Measurements from ENCODE around the gene LPIN1.

The LPIN1 gene

GRCh38 chr2:11865378-11865777, 118.9 kb downstream of the LPIN1 start:
- no peak for DNase-seq (ENCODE audit: low read depth, low spot score)

GRCh38 chr2:11865805-11866204, 119.4 kb downstream of the LPIN1 start:
- DNase-seq (ENCODE audit: low read depth, low spot score), result no peak

DNA sequence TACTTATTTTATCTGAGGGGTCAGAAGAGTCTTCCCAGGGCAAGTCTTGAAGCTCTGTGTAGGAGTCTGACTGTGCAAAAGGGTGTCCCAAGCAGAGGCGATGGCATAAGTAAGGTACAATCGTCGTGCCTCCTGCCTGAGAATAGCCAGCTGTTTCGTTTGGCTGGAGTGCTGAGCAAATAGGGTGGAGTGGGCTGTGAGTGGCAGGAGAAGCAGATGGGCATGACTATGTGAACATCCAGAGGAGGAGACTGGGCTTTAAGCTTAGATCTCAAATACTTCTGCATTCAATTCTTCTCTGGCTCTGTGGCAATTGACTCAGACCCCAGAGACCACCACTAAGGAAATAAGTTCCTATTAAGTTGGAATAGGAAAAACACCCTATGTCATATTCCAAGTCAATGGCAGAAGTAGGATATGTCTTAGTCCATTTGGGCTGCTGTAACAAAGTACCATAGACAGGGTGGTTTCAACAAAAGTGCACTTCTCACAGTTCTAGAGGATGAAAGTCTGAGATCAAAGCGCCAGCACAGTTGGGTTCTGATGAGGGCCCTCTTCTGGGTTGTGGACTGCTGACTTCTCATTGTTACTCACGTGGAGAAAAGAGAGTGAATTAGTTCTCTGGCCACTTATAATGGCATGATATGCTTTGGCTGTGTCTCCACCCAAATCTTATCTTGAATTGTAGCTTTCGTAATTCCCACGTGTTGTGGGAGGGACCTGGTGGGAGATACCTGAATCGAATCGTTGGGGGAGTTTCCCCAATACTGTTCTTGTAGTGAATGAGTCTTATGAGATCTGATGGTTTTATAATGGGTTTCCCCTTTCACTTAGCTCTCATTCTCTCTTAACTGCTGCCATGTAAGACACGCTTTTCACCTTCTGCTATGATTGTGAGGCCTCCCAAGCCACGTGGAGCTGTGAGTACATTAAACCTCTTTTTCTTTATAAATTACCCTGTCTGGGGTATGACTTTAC, 120.2 kb downstream of the LPIN1 start:
- DNase-seq (ENCODE audit: low read depth, low spot score), result no peak

DNA sequence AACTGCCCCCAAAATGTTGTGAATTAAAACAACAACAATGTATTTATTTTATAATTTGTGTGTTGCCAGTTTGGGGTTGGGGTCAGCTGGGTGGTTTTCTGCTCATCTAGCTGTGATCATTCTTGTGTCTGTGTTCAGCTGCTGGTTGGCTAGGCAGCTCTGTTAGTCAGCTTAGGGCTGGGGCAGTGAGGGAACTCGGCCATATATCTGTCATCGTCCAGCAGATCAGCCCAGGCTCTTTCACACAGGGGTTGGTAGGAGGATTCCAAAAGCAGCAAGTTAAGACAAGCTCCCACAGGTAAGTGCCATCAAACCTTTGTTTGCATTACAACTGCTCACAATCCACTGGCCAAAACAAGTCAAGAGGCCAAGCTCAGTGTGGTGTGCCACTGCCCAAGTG, 121.5 kb downstream of the LPIN1 start:
- no peak for DNase-seq (ENCODE audit: low read depth, low spot score)

DNA sequence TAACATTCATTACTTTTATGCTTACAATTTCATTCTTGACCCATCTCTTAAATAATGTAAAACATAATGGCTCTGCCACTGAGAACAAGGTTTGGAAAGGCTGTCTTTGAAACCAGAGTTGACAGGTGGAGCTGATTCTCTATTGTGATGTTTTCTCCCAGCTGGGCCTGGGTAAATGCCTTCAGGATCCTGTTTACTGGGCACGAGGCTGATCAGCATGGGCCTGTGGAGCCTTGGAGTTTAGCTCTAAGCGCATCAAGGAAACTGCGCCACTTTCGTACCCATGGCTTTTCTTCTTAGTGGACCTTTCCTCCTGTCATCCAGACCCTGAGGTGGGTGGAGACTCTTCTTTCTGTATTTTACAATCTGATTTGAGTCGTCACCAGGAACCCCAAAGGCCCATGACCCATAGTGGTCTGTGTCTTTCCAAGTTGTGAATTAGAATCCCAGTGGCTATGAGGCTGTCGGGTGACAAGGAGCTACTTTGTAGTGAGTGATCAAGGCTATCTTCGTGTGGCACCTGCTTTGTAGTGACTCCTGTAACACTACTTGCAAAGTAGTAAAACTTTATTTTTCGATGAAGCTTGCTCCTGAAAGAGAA, 123.1 kb downstream of the LPIN1 start:
- no peak for DNase-seq (ENCODE audit: low read depth, low spot score)

DNA sequence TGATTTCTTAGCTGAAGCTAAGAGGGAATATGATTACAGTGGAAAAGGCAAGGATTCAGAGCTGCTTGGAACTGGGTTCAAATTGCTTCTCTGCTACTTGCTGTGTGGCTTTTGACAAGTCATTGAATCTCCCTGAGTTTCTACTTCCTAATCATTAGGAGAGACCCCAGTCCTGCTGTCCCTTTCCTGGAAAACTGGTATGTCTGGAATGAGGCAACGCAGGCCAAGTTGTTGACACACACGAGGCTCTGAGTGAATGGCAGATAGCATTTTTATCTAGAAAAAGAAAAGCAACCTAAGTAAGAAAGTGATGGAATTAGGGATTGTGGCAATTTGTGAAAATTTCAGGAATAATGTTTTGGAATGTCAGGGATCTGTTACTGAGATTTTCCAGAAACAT, 123.6 kb downstream of the LPIN1 start:
- DNase-seq (ENCODE audit: low read depth, low spot score), result peak; percentile 31

DNA sequence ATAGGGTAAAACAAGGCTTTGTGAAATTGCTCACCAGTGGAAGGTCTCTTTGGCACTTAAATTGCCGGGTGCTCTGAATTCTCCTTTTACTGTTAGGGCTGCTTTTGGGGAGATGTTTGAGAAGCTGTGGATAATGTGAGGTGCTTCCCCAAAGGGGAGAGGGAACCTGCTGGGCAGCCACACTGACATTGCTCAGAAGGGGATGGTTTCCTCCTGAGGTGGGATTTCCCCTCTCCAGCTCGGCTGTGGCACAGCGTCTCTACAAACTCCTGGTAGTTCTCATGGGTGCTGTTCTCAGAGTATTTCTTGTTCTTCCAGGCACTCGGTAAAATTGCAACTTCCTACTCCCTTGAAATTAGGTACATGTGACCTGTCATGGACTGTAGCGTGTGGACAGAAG, 124.2 kb downstream of the LPIN1 start:
- no peak for DNase-seq (ENCODE audit: low read depth, low spot score)

DNA sequence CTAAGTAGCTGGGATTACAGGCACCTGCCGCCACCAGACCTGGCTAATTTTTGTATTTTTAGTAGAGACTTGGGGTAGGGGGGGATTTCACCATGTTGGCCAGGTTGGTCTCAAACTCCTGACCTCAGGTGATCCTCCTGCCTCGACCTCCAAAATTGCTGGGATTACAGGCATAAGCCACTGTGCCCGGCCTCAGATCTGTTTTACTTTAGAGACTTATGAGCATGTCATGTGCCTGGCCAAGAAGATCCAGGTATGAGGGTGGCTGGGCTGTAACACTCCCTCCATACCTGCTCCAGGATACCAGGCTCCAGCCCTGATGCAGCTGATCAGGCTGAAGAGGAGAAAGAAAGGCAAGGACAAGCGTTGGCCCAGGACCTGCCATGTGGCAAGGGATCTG, 125.0 kb downstream of the LPIN1 start:
- DNase-seq (ENCODE audit: low read depth, low spot score), result no peak

GRCh38 chr2:11872247-11872947, 126.0 kb downstream of the LPIN1 start:
- peak; percentile 33 for DNase-seq (ENCODE audit: low read depth, low spot score)

DNA sequence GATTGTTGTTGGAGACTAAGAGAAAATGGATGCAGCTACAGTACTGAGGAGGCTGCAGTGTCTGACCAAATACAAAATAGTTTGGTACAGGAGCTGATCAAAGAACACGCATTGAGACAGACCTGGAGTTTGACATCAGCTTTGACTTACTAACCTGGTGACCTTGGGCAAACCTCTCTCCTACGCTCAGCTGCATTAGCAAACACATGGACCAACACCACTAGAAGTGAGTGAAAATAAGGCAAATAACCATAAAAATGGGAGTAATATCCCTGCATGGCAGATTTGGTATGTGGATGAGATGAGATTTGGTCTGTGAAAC, 126.5 kb downstream of the LPIN1 start:
- DNase-seq (ENCODE audit: low read depth, low spot score), result no peak

GRCh38 chr2:11873356-11874154, 127.1 kb downstream of the LPIN1 start:
- no peak for DNase-seq (ENCODE audit: low read depth, low spot score)

DNA sequence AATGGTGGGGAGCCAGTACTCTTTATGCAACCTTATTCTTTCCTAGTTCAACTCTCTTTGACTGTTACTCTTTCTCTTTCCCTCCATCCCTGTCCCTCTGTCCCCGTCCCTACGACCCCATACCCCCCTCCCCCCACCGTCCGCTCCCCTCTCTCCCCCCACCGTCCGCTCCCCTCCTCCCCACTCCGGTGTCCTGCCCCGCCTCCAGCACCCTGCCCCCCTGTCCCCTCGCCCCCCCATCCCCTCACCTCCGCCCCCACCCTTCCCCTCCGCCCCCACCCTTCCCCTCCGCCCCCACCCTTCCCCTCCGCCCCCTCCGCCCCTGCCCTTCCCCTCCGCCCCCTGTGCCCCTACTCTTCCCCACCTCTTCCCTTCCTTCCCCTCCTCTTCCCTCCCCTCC, 128.4 kb downstream of the LPIN1 start:
- no peak for DNase-seq (ENCODE audit: low read depth, low spot score)

DNA sequence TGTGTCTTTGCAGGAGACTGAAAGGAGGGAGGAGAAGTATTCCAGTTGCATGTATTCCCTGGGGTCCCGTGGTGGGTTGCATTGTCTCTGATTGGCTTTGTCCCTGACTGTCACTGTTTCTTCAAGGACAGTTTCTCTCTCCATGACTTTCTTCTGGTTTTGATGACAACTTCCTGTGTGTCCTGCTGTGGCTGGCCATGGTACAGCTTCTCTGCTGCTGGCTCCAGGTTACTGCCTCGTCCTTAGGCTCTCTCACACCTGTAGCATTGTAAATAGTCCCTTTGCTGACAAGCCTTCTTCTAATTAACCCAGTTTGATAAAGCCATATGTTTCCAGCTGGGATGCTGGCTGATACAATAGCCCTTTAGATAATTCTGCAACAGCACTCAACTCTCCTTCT, 129.0 kb downstream of the LPIN1 start:
- no peak for DNase-seq (ENCODE audit: low read depth, low spot score)

- DNase-seq (ENCODE audit: low read depth, low spot score), result no peak
These were observed 130.0 kb downstream of the LPIN1 start for GRCh38 chr2:11876436-11876835.

DNA sequence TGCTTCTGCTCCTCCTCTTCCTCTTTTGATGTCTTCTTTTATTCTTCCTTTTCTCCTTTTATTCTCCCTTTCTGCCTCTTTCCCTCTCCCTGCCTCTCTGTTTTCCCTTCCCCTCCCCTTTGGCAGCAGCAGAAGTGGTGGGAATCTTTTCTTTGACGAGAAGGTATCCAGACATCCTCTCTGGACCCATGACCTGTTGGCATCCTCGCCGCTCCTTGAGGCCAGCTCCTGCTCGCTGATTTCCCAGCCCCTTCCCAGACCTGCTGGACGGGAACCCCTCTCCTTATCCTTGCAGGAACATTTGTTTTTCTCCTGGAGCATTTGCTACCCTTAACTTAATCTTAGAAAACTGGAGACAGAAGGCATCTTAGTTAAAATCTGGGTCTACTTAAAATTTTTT, 130.5 kb downstream of the LPIN1 start:
- no peak for DNase-seq (ENCODE audit: low read depth, low spot score)

All from astrocyte of the hippocampus (primary cell).